KMS-11 (cell line): ENCODE results near the gene BAIAP2.

ENCODE experiments used
- H2AFZ ChIP-seq: fragments of 200-600 bp; sonication (generic); 2 replicates; pipeline ENCODE4 v1.6.1; 2016; ENCODE audit warnings: antibody characterized with exemption, mixed run types, low read depth
- H3K27ac ChIP-seq: fragments of 200-600 bp; sonication (generic); 2 replicates; pipeline ENCODE4 v1.6.1; 2016; ENCODE audit warnings: mild to moderate bottlenecking, mixed run types
- H3K27me3 ChIP-seq: fragments of 200-600 bp; sonication (generic); 2 replicates; pipeline ENCODE4 v1.6.1; 2017; ENCODE audit warnings: mild to moderate bottlenecking, low read depth, mixed run types, moderate library complexity; ENCODE audit not compliant: insufficient read depth
- H3K36me3 ChIP-seq: fragments of 200-600 bp; sonication (generic); 2 replicates; pipeline ENCODE4 v1.6.1; 2017; ENCODE audit warnings: mild to moderate bottlenecking, mixed run types; ENCODE audit not compliant: insufficient read depth
- H3K4me1 ChIP-seq: fragments of 200-600 bp; sonication (generic); 2 replicates; pipeline ENCODE4 v1.6.1; 2016; ENCODE audit warnings: mild to moderate bottlenecking, low read depth, mixed run types; ENCODE audit not compliant: poor library complexity, severe bottlenecking
- H3K4me2 ChIP-seq: fragments of 200-600 bp; sonication (generic); 2 replicates; pipeline ENCODE4 v1.7.0; 2016; ENCODE audit warnings: mild to moderate bottlenecking, mixed run types
- H3K4me3 ChIP-seq: fragments of 200-600 bp; sonication (generic); IDR thresholded peaks from 2 replicates; pipeline ENCODE4 v1.6.1; 2017; ENCODE audit warnings: low read depth, low read length, mixed read lengths; ENCODE audit not compliant: insufficient read depth
- H3K79me2 ChIP-seq: fragments of 200-600 bp; sonication (generic); 2 replicates; pipeline ENCODE4 v1.6.1; 2016; ENCODE audit warnings: low read depth, mixed run types; ENCODE audit not compliant: insufficient read depth
- H3K9ac ChIP-seq: fragments of 200-600 bp; sonication (generic); 2 replicates; pipeline ENCODE4 v1.6.1; 2016; ENCODE audit warnings: mild to moderate bottlenecking, mixed run types
- H4K20me1 ChIP-seq: fragments of 200-600 bp; sonication (generic); 2 replicates; pipeline ENCODE4 v1.6.1; 2016; ENCODE audit warnings: mild to moderate bottlenecking, mixed run types; ENCODE audit not compliant: insufficient read depth
- CTCF ChIP-seq: fragments of 200-600 bp; sonication (generic); conservative IDR thresholded peaks from 2 replicates; pipeline ENCODE4 v1.6.1; 2017; ENCODE audit warnings: low read depth, mild to moderate bottlenecking, antibody characterized with exemption, low read length, moderate library complexity, mixed read lengths

Gene BAIAP2

GRCh38 chr17:81025065-81025740, 9.7 kb upstream of the BAIAP2 start:
- Histone ChIP-seq H3K4me1 (no peaks in the 10 kb centered on the region), H3K36me3 (no peaks in the 10 kb centered on the region), H3K79me2 (no peaks in the 10 kb centered on the region), H3K4me3 (no peak overlapping the region), H3K4me2 (no peak overlapping the region), H3K27me3 (peaks cover 89% of the 10 kb centered on the region), H4K20me1 (no peaks in the 10 kb centered on the region), H2AFZ (no peak overlapping the region), H3K27ac (no peak overlapping the region), H3K9ac (no peak overlapping the region)
- no peak for TF ChIP-seq CTCF

DNA sequence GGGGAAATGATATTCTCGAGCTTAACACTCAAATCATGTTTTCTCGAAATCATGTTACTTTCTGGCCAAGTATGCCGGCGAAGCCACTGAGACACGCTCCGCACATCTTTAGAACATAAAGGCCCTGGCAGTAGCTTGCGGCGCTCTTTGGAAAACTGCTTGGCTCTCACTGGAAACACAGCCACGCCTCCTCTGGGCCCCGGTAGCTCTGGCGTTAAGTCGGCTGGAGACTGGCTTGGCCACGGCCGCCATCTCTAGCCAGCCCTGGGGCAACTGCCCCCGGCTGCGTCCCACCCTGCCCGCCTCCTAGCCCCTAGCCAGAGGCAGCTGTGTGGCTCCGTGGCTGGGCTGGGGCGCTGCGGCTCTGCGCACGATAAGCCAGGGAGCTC, 9.2 kb upstream of the BAIAP2 start:
- no peaks in the 10 kb centered on the region for H4K20me1 ChIP-seq
- H3K9ac ChIP-seq: no peak overlapping the region
- no peaks in the 10 kb centered on the region for H3K36me3 ChIP-seq
- H3K27ac ChIP-seq: no peak overlapping the region
- no peak for TF ChIP-seq CTCF
- no peak overlapping the region for H3K4me3 ChIP-seq
- H2AFZ ChIP-seq: no peak overlapping the region
- peaks cover 89% of the 10 kb centered on the region for H3K27me3 ChIP-seq
- no peaks in the 10 kb centered on the region for H3K79me2 ChIP-seq
- H3K4me2 ChIP-seq: no peak overlapping the region
- no peaks in the 10 kb centered on the region for H3K4me1 ChIP-seq

GRCh38 chr17:81026266-81027036, 8.5 kb upstream of the BAIAP2 start:
- Histone ChIP-seq H3K36me3 (no peaks in the 10 kb centered on the region), H2AFZ (no peak overlapping the region), H4K20me1 (no peaks in the 10 kb centered on the region), H3K4me3 (no peak overlapping the region), H3K4me2 (no peak overlapping the region), H3K4me1 (no peaks in the 10 kb centered on the region), H3K27me3 (peaks cover 89% of the 10 kb centered on the region), H3K79me2 (no peaks in the 10 kb centered on the region), H3K9ac (no peak overlapping the region), H3K27ac (no peak overlapping the region)
- no peak for TF ChIP-seq CTCF

GRCh38 chr17:81027038-81027437, 7.9 kb upstream of the BAIAP2 start:
- H3K9ac ChIP-seq: no peak overlapping the region
- H3K4me1 ChIP-seq: no peaks in the 10 kb centered on the region
- no peak overlapping the region for H3K27ac ChIP-seq
- H3K4me2 ChIP-seq: no peak overlapping the region
- H3K4me3 ChIP-seq: no peak overlapping the region
- no peak for TF ChIP-seq CTCF
- no peaks in the 10 kb centered on the region for H3K79me2 ChIP-seq
- no peaks in the 10 kb centered on the region for H3K36me3 ChIP-seq
- H2AFZ ChIP-seq: no peak overlapping the region
- peaks cover 90% of the 10 kb centered on the region for H3K27me3 ChIP-seq
- H4K20me1 ChIP-seq: no peaks in the 10 kb centered on the region
